NCI-H748 (cell line): ENCODE results near the gene C1QL2.
A peak's percentile ranks its signal among the peaks of the same experiment; 100 is the strongest.

Experiments
- DNase-seq: peaks from one replicate; lab custom pipeline; 2025; ENCODE audit not compliant: unreplicated experiment; lab: John Stamatoyannopoulos, UW

The C1QL2 gene

DNA sequence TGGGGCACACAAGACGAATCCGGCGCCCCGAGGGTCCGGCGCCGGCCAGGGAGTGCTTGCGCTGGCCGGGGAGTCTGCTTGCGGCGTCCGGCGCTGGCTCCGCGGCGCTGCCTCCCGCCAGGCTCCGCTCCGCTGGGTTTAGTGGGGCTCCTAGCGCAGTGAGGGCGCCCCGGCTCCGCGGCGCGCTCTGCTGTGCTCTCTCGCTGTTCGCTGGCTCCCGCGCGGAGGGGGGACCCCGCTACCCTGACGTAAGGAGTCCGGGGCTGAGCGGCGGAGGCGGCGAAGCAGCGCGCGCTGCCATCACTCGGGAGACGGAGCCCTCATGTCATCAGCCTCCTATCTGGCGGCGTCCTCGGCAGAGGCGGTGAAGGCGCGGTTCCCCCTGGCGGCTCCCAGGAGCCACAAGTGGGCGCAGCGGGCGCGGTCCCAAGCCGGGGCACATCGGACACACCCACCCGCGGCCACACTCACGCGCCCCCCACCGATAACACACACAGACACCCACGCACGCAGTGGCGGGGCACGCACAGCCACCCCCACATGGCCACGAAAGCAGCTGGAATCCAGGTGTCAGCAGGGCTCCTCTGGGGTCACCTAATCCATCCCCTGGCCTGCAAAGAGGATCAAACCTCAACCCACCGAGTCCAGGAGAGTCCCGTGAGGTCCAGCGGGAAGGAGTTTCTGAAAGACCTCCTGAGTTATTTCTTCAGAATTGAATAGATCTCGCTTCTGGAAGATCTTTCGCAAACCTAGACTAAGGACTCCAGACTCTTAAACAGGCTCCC is at the start of gene C1QL2:
Gene C1QL2 (minus strand): TSS at position 189 of the 785 bp plus-strand sequence. CDS start 482 bp downstream, outside the sequence.
- peak; percentile 52 for DNase-seq

DNA sequence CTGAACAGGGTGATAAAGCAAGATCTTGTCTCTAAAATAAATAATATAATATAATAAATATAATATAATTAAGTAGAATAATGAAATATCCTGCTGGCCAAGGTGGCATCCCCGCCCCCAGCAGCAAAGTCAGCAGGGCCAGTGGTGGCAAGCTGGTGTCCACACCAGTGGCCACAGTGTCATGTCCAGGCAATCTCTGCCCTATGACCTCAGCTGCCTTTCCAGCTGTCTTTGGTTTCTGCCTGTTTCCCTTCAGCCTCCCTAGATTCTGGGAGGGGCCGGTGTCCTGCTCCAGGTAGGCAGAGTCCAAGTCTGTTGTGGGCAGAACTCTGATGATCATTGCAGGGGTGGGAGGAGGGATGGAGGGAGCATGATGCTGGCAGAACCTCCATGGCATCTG is 48.9 kb upstream of the C1QL2 start:
- DNase-seq, result no peak

DNA sequence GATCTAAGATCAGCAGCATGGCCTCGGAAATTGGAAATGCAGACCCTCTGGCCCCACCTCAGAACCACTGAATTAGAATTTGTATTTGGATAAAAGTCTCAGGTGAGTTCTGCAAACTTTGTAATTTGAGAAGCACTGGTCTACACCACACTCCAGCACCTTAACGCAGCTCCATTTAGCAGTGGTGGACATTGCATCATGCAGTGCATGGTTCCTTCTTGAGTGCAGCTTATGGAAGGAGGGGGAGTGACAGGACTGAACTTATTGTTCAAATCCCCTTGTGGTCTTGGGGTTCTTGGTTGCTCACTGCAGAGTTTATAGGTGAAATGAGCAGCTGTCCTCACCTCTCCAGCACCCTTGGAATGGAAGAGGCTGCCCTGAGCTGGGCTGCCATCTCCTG is 47.6 kb upstream of the C1QL2 start:
- DNase-seq, result no peak

DNA sequence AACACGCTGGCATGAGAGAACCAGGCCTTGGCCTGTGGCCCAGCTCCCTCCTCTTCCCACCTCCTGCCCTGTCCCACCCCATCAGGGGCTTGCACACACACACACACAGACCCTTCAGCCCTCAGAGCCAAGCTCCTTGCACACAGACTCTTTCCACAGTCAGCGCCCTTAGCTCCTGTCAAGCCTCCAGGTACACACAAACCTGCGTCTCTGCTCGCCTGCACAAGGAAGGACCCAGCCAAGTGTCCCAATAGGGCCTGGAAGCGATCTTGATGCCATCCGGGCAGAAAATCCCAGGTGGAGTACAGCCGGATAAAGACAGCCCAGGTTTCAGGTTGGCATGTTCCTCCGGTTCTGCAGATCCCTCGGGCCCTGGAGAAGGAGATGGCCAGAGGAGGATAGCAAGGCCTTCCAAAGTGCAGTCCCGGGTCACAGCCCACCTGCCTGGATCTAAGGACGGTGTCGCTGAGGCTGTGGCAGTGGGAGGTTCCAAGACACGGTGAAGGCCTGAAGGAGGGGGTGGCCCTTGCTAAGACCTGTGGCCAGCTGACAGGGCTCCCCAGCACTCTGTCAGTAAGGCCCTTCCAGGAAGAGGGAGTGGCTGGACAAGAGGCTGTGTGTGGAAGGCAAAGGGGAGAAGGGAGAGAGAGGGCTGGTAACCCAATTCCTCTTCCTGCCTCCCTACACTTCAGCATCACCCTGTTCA is 46.6 kb upstream of the C1QL2 start:
- no peak for DNase-seq

DNA sequence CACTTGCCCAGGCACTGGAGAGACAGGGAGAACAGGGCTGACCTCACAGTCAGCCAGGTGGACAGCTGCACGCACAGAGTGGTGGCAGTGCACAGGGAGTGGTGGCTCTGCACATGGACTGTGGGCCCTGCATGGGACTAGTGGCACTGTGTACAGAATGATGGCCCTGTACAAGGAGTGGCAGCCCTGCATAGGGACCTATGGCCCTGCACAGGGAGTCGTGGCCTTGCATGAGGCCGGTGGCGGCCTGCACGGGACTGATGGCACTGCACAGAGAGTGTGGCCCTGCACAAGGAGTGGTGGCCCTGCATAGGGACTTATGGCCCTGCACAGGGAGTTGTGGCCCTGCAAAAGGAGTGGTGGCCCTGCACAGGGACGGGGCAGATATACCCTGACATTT is 46.0 kb upstream of the C1QL2 start:
- DNase-seq, result no peak

DNA sequence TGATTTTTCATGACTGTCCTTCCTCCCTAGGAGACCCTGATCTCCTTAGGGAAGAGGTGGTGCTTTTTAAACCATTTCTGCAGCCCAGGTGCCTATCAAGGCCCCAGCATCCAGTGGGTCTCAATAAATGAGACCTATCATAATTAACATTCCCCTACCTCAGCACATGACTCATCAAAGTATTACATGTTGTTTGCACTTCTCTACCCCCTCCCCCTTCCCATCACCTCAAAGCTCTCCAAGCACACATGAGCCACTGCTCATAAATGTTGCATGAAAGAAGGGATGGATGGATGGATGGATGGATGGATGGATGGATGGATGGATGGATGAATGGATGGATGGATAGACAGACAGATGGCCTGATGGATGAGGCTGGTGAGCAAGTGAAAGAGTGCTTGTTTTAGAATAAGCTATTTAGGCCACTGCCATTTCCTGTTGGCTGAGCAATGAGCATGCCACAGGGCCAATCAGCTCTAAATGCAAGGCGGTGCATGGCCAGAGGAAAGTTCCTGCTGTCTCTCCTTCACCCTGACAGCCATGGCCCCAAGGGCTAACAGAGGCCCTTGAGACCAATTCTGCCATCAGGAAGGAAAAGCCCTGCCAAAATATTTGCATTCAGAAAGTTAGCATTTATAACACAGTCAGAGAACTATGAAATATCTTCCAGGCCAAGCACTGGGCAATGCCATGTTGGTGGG is 44.2 kb upstream of the C1QL2 start:
- no peak for DNase-seq

DNA sequence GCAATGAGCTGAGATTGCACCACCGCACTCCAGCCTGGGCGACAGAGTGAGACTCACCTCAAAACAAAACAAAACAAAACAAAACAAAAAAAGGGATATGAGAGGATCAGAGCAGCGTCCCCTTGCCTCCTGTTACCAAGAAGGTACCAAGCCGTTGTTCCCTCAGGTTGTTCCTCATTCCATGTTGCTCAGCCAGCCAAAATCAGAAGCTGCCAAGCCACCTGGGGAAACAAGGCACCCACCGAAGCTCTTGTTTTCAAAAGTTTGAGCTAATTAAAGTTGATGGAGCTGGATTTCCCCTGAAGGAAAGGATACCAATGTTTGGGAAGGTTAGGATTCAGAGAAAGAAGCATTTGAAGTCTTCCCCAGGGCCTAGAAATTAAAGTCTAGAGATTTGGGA is 43.3 kb upstream of the C1QL2 start:
- no peak for DNase-seq

DNA sequence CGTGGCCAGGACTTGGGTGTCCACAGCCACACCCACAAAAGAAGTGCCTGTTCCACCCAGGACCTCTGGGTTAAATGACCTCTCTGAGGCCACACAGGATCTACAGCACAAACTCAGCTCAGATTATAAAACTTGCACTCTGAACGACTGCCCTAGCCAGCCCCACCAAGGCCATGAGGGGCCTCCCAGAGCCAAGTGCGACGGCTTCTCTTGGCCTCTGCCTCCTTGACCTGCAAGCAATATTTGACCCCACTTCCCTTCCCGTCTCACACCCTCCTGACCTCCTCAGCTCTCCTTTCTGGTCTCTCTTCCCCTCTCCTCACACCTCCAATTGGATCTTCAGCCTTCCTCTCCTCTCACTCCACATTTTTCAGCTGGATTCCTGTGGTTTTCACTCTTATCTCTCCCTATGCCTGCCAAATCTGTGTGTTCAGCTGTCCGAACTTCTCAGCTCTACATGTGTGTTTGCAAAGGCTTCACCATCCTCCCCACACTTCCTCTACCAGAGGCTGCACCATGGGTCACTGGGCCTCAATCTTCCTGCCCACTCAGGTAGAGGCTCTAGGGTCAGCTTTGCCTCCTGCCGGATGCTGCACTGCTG is 39.8 kb upstream of the C1QL2 start:
- no peak for DNase-seq

DNA sequence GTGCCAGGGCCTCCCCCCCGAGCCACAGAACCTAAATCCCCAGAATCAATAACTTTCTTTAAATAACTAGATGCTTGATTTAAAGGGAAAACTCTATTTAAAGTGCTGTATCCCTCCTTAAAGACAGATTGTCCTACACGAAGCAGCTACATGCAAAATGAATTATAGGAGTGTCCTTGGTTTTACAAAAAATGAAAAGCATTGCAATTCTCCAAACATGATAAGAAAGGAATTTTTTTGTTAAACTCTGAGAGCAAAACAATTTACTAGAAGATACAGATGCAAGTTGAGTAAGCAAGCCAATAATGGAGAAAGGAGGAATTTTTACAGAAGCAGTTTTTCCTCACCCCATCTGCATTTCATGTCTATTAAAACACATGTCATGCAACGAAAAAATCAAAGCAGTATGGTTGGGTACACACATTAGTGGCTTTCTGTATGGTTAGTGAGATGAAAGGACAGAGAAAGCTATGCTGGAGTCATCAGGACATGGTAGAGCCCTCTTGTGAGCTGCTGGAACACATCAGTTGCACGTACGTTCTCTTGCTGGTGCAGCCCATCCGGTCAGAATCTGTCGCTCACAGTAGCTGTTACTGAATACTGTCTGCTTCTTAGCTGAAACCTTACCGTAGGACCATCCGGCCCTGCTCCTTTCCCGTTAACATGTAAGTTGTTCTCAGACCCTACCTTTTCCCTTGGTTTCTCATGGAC is 39.1 kb upstream of the C1QL2 start:
- no peak for DNase-seq

DNA sequence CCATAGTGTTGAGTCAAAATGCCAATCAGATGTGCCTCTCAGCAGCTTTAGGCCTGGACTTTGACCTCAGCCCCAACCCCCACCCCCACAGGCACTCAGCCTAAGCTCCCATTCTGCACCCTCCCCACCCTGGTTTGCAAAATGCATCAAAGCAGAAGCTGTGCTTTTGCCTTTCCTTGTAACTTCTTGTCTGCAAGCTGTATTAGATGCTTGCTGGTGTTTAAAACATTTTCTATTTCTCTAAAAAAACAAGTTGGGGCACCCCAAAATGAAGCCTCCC is 38.5 kb upstream of the C1QL2 start:
- no peak for DNase-seq

DNA sequence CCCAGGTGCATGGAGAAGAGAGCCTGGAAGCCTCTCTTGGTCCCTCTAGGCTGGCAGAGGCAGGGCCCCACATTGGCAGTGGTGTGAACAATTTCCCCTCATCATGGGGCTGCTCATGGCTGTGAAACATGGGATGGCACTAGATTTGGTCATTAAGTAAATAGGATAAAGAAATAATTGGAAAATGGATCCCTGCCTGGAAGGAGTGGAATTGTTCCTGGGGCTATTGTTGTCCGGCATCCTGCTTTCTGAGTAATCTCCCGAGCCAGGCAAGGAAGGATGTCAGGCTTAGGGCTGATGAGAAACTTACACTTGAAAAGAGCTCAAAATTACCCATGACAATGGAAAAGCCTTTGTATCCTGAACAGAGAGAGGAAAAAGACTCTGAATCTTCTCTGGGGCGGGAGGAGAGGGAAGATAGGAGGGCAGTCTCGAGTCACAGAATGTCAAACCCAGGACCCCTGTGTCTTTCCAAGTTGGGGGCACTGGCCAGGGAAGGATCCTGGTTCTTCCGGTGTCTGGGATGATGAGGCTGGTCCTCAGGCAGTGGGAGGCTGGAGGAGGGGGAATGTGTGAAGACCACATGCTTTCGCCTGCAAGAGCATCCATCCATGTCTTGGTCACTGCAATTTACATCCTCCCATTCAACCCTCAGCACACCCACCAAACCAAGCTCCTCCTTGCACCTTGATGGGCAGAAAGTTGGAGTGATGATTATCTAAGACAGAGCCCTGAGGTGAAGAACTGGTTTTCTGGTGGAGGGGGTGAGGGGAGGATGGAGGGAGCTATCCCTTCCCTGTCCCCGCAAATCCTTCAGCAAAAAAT is 38.0 kb upstream of the C1QL2 start:
- DNase-seq, result no peak

DNA sequence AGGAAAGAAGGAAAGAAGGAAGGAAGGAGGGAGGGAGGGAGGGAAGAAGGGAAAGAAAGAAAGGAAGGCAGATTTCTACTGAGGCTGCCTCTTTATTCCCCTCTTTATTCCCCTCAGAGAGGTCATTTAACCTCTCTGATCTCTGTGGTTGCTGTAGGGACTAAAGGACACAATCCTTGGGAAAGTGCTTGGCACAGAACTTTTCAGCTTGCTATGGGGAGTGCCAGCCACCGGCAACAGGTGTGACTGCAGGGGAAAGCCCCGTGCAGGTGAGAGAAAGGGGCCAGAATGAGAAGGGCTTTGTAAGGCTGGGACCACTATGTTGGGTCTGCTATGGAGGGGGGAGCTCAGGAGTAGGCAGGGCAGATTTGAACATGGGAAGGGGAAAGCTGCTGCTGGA is 37.3 kb upstream of the C1QL2 start:
- DNase-seq, result no peak

DNA sequence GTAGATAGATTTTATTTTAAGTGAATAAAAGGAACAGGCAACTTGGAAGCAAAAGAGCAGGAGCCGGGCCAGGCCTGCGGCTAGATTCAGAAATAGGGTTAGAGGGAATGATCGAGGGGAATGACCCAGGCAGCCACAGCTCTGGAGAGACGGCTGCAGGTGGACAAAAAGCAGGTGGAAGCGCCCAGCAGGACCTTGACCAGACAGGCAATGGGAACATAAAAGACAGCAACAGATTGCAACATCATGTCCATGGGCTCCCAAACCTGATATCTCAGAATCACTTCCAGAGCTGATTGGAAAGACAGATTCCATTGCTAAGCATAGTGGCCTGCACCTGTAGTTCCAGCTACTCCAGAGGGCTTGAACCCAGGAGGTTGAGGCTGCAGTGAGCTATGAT is 36.5 kb upstream of the C1QL2 start:
- no peak for DNase-seq

DNA sequence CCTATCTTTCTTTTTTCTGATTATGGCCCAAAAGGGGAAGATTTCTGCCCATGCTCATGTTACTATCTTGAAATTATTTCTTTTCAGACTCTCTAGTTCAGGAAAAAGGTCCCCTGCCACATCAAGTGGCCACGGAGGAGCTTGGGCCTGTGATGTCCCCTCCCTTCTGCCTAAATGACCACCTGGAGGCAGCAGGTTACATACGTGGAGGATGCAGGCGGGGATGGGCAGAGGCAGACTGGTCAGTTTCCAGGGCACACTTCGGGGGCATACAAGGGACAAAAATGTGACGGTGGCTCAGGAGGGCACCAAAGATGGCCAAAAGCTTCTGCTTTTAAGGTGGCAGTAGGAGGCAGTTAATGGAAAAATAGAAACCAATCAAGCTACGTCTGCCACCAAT is 34.3 kb upstream of the C1QL2 start:
- no peak for DNase-seq

DNA sequence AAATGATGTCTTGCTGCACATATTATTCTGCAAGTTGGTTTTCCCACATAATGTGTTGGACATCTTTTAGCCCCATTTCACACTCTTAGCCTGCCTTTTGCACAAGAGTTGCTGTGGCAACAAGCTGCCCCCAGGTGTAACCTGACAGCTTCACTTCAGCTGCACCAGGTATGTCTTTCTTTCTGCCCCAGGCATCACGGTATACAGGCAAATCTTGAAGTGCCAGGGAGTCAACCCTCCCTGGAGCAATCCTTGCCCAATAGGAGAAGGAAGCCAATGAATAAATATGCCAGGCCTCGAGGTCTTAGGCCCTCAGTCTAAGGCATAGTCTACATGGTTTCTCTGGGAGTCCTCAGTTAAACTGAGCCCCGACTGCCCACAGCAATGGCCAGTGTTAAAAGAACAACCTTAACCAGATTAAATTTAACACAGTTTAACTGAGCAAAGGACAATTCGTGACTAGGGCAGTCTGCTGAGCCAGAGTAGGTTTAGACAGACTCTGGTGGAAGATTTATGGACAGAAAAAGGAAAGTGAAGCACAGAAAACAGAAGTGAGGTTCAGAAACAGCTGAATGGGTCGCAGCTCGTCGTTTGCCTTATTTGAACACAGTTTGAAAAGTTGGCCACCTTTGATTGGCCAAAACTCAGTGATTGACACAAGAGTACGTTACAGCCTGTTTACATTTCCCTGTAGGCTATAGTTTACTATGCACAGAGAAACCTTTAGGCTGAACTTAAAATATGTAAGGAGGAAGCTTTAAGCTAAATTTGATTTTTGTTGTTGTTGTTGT is 32.0 kb upstream of the C1QL2 start:
- DNase-seq, result no peak

DNA sequence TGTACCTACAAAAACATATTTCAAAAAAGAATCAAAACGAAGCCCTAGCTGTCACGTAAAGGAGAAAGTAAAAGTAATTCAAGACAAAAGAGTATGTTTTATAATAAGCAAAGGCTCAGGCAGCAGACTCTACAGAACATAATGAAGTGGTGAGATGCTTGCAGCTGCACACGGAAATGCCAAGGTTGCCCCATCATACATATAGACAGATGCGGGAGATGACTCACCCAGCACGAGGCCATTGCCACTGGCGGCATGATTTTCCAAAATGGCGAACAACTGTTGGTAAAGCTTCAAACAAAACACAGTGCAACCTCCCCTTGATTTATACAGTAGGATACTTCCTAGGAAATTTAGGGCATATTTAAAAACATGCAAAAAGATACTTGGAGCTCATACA is 26.0 kb upstream of the C1QL2 start:
- DNase-seq, result no peak

DNA sequence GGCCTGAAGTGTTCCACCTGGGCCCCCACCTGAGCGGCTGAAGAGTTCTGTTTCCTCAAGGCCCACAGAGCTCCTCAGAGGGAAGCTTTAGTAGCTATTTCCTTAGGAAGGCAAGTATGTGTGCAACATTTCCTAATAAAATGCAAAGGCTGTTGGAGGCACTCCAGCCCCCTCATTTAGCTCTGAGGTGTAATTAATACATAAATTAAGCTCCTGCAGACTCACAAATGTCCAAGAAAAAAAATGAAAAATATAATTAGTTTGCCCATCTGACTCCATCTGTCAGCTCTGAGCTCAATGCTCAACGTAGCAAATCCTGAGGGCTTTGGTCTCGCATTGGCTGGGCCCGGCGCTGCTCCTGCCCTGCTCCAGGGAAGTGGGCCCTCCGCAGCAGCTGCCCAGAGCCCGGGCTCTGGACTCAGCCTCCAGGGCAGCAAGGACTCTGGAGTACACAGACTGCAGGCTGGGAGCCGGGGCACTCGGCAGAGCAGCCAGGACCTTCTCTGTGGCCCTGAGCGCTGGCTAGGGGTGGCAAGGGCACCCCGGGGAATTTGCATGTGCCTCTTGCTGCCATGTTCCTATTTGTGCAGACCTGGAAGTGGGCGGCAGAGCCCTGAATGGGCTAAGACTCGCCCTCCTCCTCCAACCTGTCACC is 23.4 kb upstream of the C1QL2 start:
- no peak for DNase-seq

DNA sequence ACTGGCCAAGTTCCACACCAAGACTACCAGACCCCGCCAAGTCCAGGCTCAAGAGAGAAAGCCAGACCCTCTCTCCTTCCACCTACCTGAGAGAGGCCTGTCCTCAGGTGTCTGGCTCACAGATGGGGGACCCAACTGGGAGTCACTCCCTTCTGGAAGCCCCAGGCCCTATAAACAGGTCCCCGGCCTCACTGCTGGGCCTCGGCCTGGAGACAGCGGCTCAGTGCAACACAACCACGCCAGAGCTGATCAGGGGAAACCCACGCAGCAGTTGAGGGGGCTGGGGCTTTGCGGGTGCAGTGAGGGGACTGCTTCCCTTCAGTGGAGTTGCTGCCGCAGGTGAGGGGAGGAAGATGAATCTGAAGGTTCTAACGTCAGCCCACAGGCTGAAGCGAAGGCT is 22.8 kb upstream of the C1QL2 start:
- DNase-seq, result no peak

DNA sequence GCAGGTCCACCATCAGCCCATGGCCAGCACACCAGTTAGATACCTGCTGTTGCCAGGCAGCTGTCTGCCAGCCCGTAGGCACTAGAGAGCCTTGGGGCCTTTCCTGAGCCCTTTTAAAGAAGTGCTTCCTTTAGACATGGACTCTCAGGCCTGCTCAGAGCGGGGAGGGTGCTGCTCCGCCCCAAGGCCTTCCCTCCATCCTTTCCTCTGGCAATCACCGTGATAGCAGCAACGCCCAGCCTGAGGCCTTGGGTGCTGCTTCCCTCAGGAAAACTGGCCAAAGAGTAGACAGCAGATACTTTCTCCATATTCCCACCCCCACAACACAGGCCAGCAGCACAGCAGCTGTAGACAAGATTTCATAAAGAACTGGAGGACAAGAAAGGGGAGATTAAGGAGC is 22.3 kb upstream of the C1QL2 start:
- DNase-seq, result no peak
